ENCODE measurements around the gene CACNB1. TPM values are rescaled to one million over a fixed set of nuclear protein-coding genes. Genes with fewer than 3 reads are reported as not detected.

The CACNB1 gene
- total and polyA plus RNA-seq, 2 of the 13 experiments (the other 11 are each of a cell fraction or from before 2014, with no cell fraction given), result 0.75 to 1.5 TPM

DNA sequence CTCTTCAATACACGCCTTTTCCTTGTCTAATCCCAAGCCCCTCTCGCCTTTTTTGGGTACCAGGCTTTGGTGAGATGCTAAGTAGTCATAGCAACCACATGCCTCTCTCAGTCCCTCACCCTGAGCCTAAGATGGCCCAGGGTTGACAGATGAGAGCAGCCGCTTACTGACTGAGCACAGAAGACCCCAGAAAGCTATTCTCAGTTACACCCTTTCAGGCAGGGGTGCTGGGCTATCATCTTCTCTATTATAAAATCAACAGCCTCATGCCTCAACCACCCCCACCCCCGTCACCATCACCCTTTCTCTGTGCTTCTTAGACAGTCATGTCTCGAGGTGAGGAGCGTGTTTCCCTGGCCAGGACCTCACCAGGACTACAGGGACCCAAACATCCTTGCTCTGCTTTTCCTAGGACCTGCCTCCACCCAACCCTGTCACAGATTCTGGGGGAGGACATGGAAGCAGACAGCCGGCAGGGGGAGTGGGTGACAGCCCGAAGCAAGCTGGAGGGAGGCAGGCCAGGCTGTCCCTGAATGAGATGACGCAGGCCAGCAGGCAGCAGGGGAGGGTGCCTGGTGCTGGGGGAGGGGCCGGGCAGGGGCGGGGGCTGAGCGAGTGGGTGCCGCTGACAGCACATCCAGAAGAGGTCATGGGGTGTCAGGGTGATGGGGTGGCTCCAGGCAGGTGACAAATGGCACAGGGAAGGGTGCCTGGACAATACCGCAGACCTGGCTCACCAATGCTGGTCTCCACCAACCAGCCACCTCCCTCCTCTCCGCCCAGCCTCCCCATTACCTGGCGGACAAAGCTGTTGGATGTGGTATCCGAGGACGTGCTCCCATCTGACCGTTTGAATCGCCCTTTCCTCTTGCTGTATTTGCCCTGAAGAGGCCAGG, 3.1 kb downstream of the CACNB1 start (continued):
- TF ChIP-seq STAG1 (CRISPR knock-in tag; IDR thresholded peaks at IDR 0.05) (peak; percentile 42), CENPT (CRISPR knock-in tag; IDR thresholded peaks at IDR 0.05; ENCODE audit: low read depth) (0 out of 2 replicates have a peak, but pooled peaks have one; percentile 27), RBM22 (optimal IDR thresholded peaks at IDR 0.05; ENCODE audit: low read length) (no peak), ZBTB2 (CRISPR knock-in tag; IDR thresholded peaks at IDR 0.05; ENCODE audit: low read depth) (no peak), CHD2 (IDR thresholded peaks at IDR 0.05; ENCODE audit: low read depth, low read length) (no peak), ZNF572 (CRISPR knock-in tag; IDR thresholded peaks at IDR 0.05) (peak; percentile 71; the same call in 1 of the 2 replicates), DR1 (CRISPR knock-in tag; IDR thresholded peaks at IDR 0.05) (no peak), GABPB1 (CRISPR knock-in tag; IDR thresholded peaks at IDR 0.05) (peak; percentile 47), CREM (IDR thresholded peaks at IDR 0.05) (no peak), CREM (CRISPR knock-in tag; IDR thresholded peaks at IDR 0.05) (no peak), PPARG (CRISPR knock-in tag; conservative IDR thresholded peaks at IDR 0.05) (no peak), TOE1 (CRISPR knock-in tag; IDR thresholded peaks at IDR 0.05) (no peak), ZFYVE20 (CRISPR knock-in tag; IDR thresholded peaks at IDR 0.05; ENCODE audit: borderline replicate concordance, low read depth) (no peak), ZNF264 (CRISPR knock-in tag; IDR thresholded peaks at IDR 0.05) (no peak), BCL6 (CRISPR knock-in tag; IDR thresholded peaks at IDR 0.05) (no peak), HMGXB4 (CRISPR knock-in tag; IDR thresholded peaks at IDR 0.05; ENCODE audit: borderline replicate concordance in 1 of 2, low read depth in 1 of 2) (peak; percentile 52 to 56; a peak in 1 of 4 replicates), HOXA3 (CRISPR knock-in tag; IDR thresholded peaks at IDR 0.05) (no peak)
- TF ChIP-seq, protein P1, sequence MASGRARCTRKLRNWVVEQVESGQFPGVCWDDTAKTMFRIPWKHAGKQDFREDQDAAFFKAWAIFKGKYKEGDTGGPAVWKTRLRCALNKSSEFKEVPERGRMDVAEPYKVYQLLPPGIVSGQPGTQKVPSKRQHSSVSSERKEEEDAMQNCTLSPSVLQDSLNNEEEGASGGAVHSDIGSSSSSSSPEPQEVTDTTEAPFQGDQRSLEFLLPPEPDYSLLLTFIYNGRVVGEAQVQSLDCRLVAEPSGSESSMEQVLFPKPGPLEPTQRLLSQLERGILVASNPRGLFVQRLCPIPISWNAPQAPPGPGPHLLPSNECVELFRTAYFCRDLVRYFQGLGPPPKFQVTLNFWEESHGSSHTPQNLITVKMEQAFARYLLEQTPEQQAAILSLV (CRISPR knock-in tag; IDR thresholded peaks at IDR 0.05; ENCODE audit: borderline replicate concordance), result no peak
- TF ChIP-seq, protein P2, sequence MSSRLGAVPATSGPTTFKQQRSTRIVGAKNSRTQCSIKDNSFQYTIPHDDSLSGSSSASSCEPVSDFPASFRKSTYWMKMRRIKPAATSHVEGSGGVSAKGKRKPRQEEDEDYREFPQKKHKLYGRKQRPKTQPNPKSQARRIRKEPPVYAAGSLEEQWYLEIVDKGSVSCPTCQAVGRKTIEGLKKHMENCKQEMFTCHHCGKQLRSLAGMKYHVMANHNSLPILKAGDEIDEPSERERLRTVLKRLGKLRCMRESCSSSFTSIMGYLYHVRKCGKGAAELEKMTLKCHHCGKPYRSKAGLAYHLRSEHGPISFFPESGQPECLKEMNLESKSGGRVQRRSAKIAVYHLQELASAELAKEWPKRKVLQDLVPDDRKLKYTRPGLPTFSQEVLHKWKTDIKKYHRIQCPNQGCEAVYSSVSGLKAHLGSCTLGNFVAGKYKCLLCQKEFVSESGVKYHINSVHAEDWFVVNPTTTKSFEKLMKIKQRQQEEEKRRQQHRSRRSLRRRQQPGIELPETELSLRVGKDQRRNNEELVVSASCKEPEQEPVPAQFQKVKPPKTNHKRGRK (CRISPR knock-in tag; IDR thresholded peaks at IDR 0.05), result no peak
- TF ChIP-seq, protein P3, sequence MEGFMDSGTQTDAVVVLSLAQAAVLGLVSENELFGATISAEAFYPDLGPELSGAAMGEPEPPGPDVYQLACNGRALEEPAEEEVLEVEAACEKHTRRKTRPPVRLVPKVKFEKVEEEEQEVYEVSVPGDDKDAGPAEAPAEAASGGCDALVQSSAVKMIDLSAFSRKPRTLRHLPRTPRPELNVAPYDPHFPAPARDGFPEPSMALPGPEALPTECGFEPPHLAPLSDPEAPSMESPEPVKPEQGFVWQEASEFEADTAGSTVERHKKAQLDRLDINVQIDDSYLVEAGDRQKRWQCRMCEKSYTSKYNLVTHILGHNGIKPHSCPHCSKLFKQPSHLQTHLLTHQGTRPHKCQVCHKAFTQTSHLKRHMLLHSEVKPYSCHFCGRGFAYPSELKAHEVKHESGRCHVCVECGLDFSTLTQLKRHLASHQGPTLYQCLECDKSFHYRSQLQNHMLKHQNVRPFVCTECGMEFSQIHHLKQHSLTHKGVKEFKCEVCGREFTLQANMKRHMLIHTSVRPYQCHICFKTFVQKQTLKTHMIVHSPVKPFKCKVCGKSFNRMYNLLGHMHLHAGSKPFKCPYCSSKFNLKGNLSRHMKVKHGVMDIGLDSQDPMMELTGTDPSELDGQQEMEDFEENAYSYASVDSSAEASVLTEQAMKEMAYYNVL (CRISPR knock-in tag; IDR thresholded peaks at IDR 0.05; ENCODE audit: borderline replicate concordance), result no peak
